OCI-LY7 (cell line): ENCODE results near the gene CDH23. TPM values are rescaled to one million over a fixed set of nuclear protein-coding genes. Genes with fewer than 3 reads are reported as not detected.

Experiments used
- BruUV-seq: library from RNA; stranded (reverse); fragments of 400-500 nt; replicated peaks from 2 replicates; lab custom pipeline; 2021; lab: Mats Ljungman, UMichigan
- CTCF ChIA-PET: fragments of 300-600 bp; sonication (Branson Sonifier 250); formaldehyde crosslinking; loops from one replicate; lab custom pipeline; 2022; ENCODE audit warnings: antibody characterized with exemption; ENCODE audit not compliant: unreplicated experiment; lab: Charles Lee
- POLR2A ChIA-PET: fragments of 300-600 bp; sonication (Branson Sonifier 250); formaldehyde crosslinking; loops from one replicate; lab custom pipeline; 2022; ENCODE audit warnings: antibody characterized with exemption; lab: Charles Lee
- DNase-seq: peaks from one replicate; pipeline ENCODE4 v3.0.0-alpha.2; 2015; ENCODE audit warnings: low spot score
- H2AFZ ChIP-seq: fragments of 200-600 bp; sonication (generic), shearing (Covaris generic); 2 replicates; pipeline ENCODE4 v1.6.1; 2014; ENCODE audit warnings: mild to moderate bottlenecking, antibody characterized with exemption, low read length, moderate library complexity
- H3K27ac ChIP-seq: fragments of 200-600 bp; sonication (generic); 2 replicates; pipeline ENCODE4 v1.5.1; 2014; ENCODE audit warnings: mixed run types, low read depth, mild to moderate bottlenecking, moderate library complexity, low read length, inconsistent platforms; ENCODE audit not compliant: poor library complexity, severe bottlenecking
- H3K36me3 ChIP-seq: fragments of 200-600 bp; sonication (generic); 2 replicates; pipeline ENCODE4 v1.6.1; 2014; ENCODE audit warnings: mild to moderate bottlenecking, antibody characterized with exemption, low read length, moderate library complexity, mixed read lengths; ENCODE audit not compliant: insufficient read depth
- H3K4me1 ChIP-seq: fragments of 200-600 bp; sonication (generic); 2 replicates; pipeline ENCODE4 v1.5.1; 2014; ENCODE audit warnings: mild to moderate bottlenecking, low read length; ENCODE audit not compliant: insufficient read depth, poor library complexity, severe bottlenecking
- H3K4me2 ChIP-seq: fragments of 200-600 bp; sonication (generic); 2 replicates; pipeline ENCODE4 v1.6.1; 2014; ENCODE audit warnings: mild to moderate bottlenecking, low read length
- H3K4me3 ChIP-seq: fragments of 200-600 bp; sonication (generic); 2 replicates; pipeline ENCODE4 v1.5.1; 2014; ENCODE audit warnings: mild to moderate bottlenecking, low read depth, low read length; ENCODE audit not compliant: poor library complexity, severe bottlenecking
- H3K79me2 ChIP-seq: fragments of 200-600 bp; sonication (generic); 2 replicates; pipeline ENCODE4 v1.6.1; 2016; ENCODE audit warnings: low read depth, mild to moderate bottlenecking, low read length, moderate library complexity, mixed read lengths; ENCODE audit not compliant: insufficient read depth
- H3K9me2 ChIP-seq: fragments of 200-600 bp; sonication (generic); 2 replicates; pipeline ENCODE4 v1.6.1; 2016; ENCODE audit warnings: mild to moderate bottlenecking, low read length, mixed read lengths; ENCODE audit not compliant: insufficient read depth
- H3K9me3 ChIP-seq: fragments of 200-600 bp; sonication (generic); 2 replicates; pipeline ENCODE4 v1.6.1; 2014; ENCODE audit warnings: mild to moderate bottlenecking, mixed run types, low read length, mixed read lengths
- H4K20me1 ChIP-seq: fragments of 200-600 bp; sonication (generic); 2 replicates; pipeline ENCODE4 v1.6.1; 2014; ENCODE audit warnings: mild to moderate bottlenecking, antibody characterized with exemption, low read length, moderate library complexity, mixed read lengths; ENCODE audit not compliant: insufficient read depth
- EZH2phosphoT487 ChIP-seq: fragments of 200-600 bp; sonication (generic); IDR thresholded peaks from 2 replicates; pipeline ENCODE4 v1.6.1; 2018; ENCODE audit warnings: low read depth, borderline replicate concordance, mild to moderate bottlenecking, mixed run types, antibody characterized with exemption, low read length, moderate library complexity, mixed read lengths
- intact Hi-C: fragments of 100-400 bp; cut with micrococcal nuclease; formaldehyde crosslinking; loops from one replicate; pipeline ENCODE4 v1.10.0; 2022; ENCODE audit not compliant: unreplicated experiment
- total RNA-seq, 2 experiments: library from RNA; depleted of rRNA in 1 of 2; stranded (reverse); fragments of >200 nt in 1 of 2; shearing (Covaris generic) in 1 of 2; gene quantifications; 2 replicates each; pipeline ENCODE4 v1.2.3, GENCODE V29; 2014 to 2022
- TF ChIP-seq, protein P1 (sequence below): fragments of 200-600 bp; sonication (generic); conservative IDR thresholded peaks from 2 replicates; pipeline ENCODE4 v1.5.1; 2014; ENCODE audit warnings: mild to moderate bottlenecking, antibody characterized with exemption, low read length, moderate library complexity, mixed read lengths

Gene CDH23
- total RNA-seq, 2 experiments from 2014 or later = 0.92 to 9.9 TPM

DNA sequence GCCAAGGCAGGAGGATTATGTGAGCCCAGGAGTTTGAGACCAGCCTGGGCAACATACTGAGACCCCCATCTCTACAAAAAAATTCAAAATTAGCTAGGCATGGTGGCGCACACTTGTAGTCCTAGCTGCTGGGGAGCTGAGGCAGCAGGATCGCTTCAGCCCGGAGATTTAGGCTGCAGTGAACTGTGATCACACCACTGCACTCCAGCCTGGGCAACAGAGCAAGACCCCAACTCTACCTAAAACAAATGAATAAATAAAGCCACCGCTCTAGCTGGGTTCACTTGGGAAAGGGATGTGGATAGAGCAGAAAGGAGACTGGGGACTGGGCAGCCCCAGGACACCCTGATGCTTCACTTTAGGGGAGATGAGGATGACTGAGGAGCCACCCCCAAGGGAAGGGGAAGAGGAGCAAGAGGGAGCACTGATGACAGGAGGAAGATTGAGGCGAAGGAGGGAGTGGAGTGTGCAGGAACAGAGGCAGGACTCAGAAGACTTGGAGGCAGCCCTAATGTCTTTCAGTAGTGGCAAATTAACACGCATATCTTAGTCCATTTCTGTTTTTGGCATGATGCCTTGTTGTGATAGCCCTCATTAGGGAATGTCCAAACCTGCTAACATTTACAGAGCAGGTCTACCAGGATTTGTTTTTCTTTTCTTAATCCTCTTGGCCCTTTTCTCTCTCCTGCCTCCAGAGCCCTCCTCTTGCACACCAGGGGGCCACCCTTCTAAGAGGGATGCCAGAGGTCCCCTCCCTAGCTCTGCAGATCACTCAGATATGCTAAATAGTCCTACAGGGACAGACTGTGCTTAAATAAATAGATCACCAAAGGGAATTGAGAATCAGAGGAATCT lies 234.5 kb downstream of the CDH23 start:
- Histone ChIP-seq H4K20me1 (no peaks in the 10 kb centered on the region), H3K9me2 (no peaks in the 10 kb centered on the region), H2AFZ (no peak overlapping the region), H3K9me3 (no peaks in the 10 kb centered on the region), H3K27ac (no peak overlapping the region), H3K4me3 (no peak overlapping the region), H3K4me2 (no peak overlapping the region), H3K36me3 (no peaks in the 10 kb centered on the region), H3K4me1 (peaks cover 5% of the 10 kb centered on the region), H3K79me2 (no peaks in the 10 kb centered on the region)
- BruUV-seq = no TSS peak
- intact Hi-C loops = no loop called here
- TF ChIP-seq, protein P1, sequence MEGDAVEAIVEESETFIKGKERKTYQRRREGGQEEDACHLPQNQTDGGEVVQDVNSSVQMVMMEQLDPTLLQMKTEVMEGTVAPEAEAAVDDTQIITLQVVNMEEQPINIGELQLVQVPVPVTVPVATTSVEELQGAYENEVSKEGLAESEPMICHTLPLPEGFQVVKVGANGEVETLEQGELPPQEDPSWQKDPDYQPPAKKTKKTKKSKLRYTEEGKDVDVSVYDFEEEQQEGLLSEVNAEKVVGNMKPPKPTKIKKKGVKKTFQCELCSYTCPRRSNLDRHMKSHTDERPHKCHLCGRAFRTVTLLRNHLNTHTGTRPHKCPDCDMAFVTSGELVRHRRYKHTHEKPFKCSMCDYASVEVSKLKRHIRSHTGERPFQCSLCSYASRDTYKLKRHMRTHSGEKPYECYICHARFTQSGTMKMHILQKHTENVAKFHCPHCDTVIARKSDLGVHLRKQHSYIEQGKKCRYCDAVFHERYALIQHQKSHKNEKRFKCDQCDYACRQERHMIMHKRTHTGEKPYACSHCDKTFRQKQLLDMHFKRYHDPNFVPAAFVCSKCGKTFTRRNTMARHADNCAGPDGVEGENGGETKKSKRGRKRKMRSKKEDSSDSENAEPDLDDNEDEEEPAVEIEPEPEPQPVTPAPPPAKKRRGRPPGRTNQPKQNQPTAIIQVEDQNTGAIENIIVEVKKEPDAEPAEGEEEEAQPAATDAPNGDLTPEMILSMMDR = no peak
- TF ChIP-seq EZH2phosphoT487 = no peak
- POLR2A ChIA-PET = interaction anchor here (1.6 kb wide), 1 partner anchor 9 kb away, joined by 5 read pairs; no protein-coding TSS in a partner anchor
- no peak for DNase-seq
- CTCF ChIA-PET = no interaction called here

DNA sequence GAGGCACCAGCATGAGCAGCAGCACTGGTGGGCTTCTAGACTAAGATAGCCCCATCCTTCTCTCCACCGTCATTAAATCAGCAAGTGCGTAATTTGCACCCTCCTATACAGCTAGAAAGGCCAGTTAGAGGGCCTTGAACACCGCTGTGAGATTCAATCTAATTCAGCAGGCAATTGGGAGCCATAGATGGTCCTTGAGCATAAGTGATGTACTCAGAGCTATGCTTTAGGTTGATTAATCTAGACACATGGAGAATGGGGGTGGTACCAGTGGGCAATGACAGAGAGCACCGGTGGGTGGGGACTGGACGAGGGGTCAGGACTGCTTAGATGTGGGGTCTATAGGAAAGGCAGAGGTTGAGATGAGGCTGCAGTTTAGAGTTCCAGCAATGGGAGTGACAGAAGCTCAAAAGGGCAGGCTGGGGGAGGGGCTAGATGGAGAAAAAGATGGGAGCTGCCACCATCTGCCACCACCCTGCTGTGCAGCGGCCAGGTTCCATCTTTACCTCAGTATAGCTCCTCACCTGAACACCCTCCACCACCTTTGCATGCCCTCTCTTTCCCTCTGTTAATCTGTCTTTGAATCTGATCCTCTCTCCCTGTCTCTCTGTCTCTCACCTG lies 235.6 kb downstream of the CDH23 start:
- BruUV-seq = no TSS peak
- Histone ChIP-seq H3K9me2 (no peaks in the 10 kb centered on the region), H3K4me2 (no peak overlapping the region), H3K4me3 (no peak overlapping the region), H3K9me3 (no peaks in the 10 kb centered on the region), H4K20me1 (no peaks in the 10 kb centered on the region), H3K27ac (no peak overlapping the region), H3K79me2 (no peaks in the 10 kb centered on the region), H2AFZ (no peak overlapping the region), H3K36me3 (no peaks in the 10 kb centered on the region), H3K4me1 (peaks cover 3% of the 10 kb centered on the region)
- ChIA-PET CTCF (no interaction called here), POLR2A (interaction anchor here (0.7 to 1.0 kb wide), 2 partner anchors 14 to 62 kb away, joined by 3 read pairs; no protein-coding TSS in a partner anchor)
- no peak for TF ChIP-seq EZH2phosphoT487
- TF ChIP-seq, protein P1 = no peak
- intact Hi-C loops = no loop called here
- no peak for DNase-seq
